ENCODE data around the gene ZNF664.

The ZNF664 gene

GRCh38 chr12:124011435-124012115 is 38.6 kb downstream of the ZNF664 start:
- DNase-seq = no peak

GRCh38 chr12:124013073-124013472 is 40.1 kb downstream of the ZNF664 start:
- DNase-seq = no peak

- DNase-seq = no peak
Observed at GRCh38 chr12:124015494-124016461, 42.8 kb downstream of the ZNF664 start.

GRCh38 chr12:124017064-124017463 is 44.0 kb downstream of the ZNF664 start:
- no peak for DNase-seq

- DNase-seq = no peak
Observed at GRCh38 chr12:124018539-124018938, 45.5 kb downstream of the ZNF664 start.

- no peak for DNase-seq
Observed at GRCh38 chr12:124019115-124019514, 46.1 kb downstream of the ZNF664 start.

- no peak for DNase-seq
Observed at GRCh38 chr12:124020514-124020949, 47.5 kb downstream of the ZNF664 start.

GRCh38 chr12:124021007-124021406 is 48.0 kb downstream of the ZNF664 start:
- no peak for DNase-seq

GRCh38 chr12:124022161-124022560 is 49.1 kb downstream of the ZNF664 start:
- no peak for DNase-seq

- no peak for DNase-seq
Observed at GRCh38 chr12:124024263-124024678, 51.3 kb downstream of the ZNF664 start.

- no peak for DNase-seq
Observed at GRCh38 chr12:124024776-124025175, 51.8 kb downstream of the ZNF664 start.

- DNase-seq = no peak
Observed at GRCh38 chr12:124025661-124026060, 52.6 kb downstream of the ZNF664 start.

- no peak for DNase-seq
Observed at GRCh38 chr12:124026755-124027745, 54.0 kb downstream of the ZNF664 start.

GRCh38 chr12:124027753-124028554 is 54.9 kb downstream of the ZNF664 start:
- no peak for DNase-seq

- no peak for DNase-seq
Observed at GRCh38 chr12:124028555-124028925, 55.5 kb downstream of the ZNF664 start.

GRCh38 chr12:124030008-124030407 is 57.0 kb downstream of the ZNF664 start:
- no peak for DNase-seq

- no peak for DNase-seq
Observed at GRCh38 chr12:124030510-124030909, 57.5 kb downstream of the ZNF664 start.

GRCh38 chr12:124031058-124031457 is 58.0 kb downstream of the ZNF664 start:
- DNase-seq = no peak

- DNase-seq = no peak
Observed at GRCh38 chr12:124032265-124032886, 59.4 kb downstream of the ZNF664 start.

GRCh38 chr12:124033859-124034258 is 60.8 kb downstream of the ZNF664 start:
- DNase-seq = no peak

GRCh38 chr12:124034297-124034696 is 61.3 kb downstream of the ZNF664 start:
- DNase-seq = no peak
